HG02678 (cell line): ENCODE measurements around the gene DNAL1.

Experiments used
- ATAC-seq: cut with Tn5 transposase; IDR thresholded peaks from one replicate; pipeline ENCODE4 v1.9.1; 2021; ENCODE audit warnings: mild to moderate bottlenecking, moderate library complexity; ENCODE audit not compliant: unreplicated experiment

The DNAL1 gene

GRCh38 chr14:73722581-73722980, 77.8 kb downstream of the DNAL1 start:
- no peak for ATAC-seq

- ATAC-seq = no peak
These were observed 78.6 kb downstream of the DNAL1 start for GRCh38 chr14:73723406-73723796.

GRCh38 chr14:73723797-73724661, 79.2 kb downstream of the DNAL1 start:
- ATAC-seq = no peak

- ATAC-seq = no peak
These were observed 79.9 kb downstream of the DNAL1 start for GRCh38 chr14:73724696-73725095.

- no peak for ATAC-seq
These were observed 80.6 kb downstream of the DNAL1 start for GRCh38 chr14:73725116-73726024.

- ATAC-seq = no peak
These were observed 81.5 kb downstream of the DNAL1 start for GRCh38 chr14:73726025-73726961.

- no peak for ATAC-seq
These were observed 82.4 kb downstream of the DNAL1 start for GRCh38 chr14:73727166-73727565.

- ATAC-seq = peak; percentile 63
These were observed 84.0 kb downstream of the DNAL1 start for GRCh38 chr14:73728717-73729330.

GRCh38 chr14:73729556-73730265, 84.9 kb downstream of the DNAL1 start:
- ATAC-seq = no peak

- no peak for ATAC-seq
These were observed 86.3 kb downstream of the DNAL1 start for GRCh38 chr14:73731111-73731510.

- ATAC-seq = no peak
These were observed 87.2 kb downstream of the DNAL1 start for GRCh38 chr14:73732006-73732405.

- no peak for ATAC-seq
These were observed 92.1 kb downstream of the DNAL1 start for GRCh38 chr14:73736842-73737241.

GRCh38 chr14:73738518-73739173, 93.9 kb downstream of the DNAL1 start:
- ATAC-seq = no peak

- no peak for ATAC-seq
These were observed 94.5 kb downstream of the DNAL1 start for GRCh38 chr14:73739174-73739898.

- no peak for ATAC-seq
These were observed 95.3 kb downstream of the DNAL1 start for GRCh38 chr14:73739899-73740617.

GRCh38 chr14:73740618-73741326, 96.0 kb downstream of the DNAL1 start:
- no peak for ATAC-seq

- peak; percentile 39 for ATAC-seq
These were observed 96.6 kb downstream of the DNAL1 start for GRCh38 chr14:73741386-73741875.
